GM10248 (cell line): ENCODE measurements around the gene HBA2.
"Not testable (repeated sequence)": the region's sequence is repeated elsewhere in the genome, so short reads cannot be mapped to it uniquely, and the experiment has no call there.

Experiments used
- CTCF ChIA-PET: fragments of 300-600 bp; sonication (Branson Sonifier 250); formaldehyde crosslinking; extraction: SDS; loops from one replicate; lab custom pipeline; 2021; ENCODE audit warnings: antibody characterized with exemption; lab: Yijun Ruan, JAX
- POLR2A ChIA-PET: fragments of 350-650 bp; sonication (Branson Sonifier 250); formaldehyde crosslinking; extraction: SDS; loops from one replicate; lab custom pipeline; 2020; ENCODE audit warnings: antibody characterized with exemption; lab: Yijun Ruan, JAX
- DNase-seq: peaks from one replicate; pipeline ENCODE4 v3.0.0; 2012; ENCODE audit errors: extremely low spot score
- CTCF ChIP-seq: IDR thresholded peaks from 2 replicates; pipeline ENCODE4 v1.5.1; 2012; ENCODE audit warnings: mild to moderate bottlenecking, low read depth; ENCODE audit errors: extremely low read depth, missing control alignments, control extremely low read depth

The HBA2 gene

GRCh38 chr16:170788-171187 lies 1.9 kb upstream of the HBA2 start:
- no peak for DNase-seq
- no peak for TF ChIP-seq CTCF
- ChIA-PET POLR2A (no interaction called here), CTCF (interaction anchor here (2.0 to 2.5 kb wide), 2 partner anchors 11 to 64 kb away, joined by 4 to 9 read pairs; no protein-coding TSS in a partner anchor)

GRCh38 chr16:173211-173854 lies 657 bp downstream of the HBA2 start:
- POLR2A ChIA-PET, DNase-seq, CTCF ChIA-PET: not testable (repeated sequence)

GRCh38 chr16:173928-174769 lies 1.5 kb downstream of the HBA2 start:
- DNase-seq, POLR2A ChIA-PET: not testable (repeated sequence)
- CTCF ChIA-PET: interaction anchor here (1.2 kb wide), 1 partner anchor 57 kb away, joined by 3 read pairs; no protein-coding TSS in a partner anchor

- POLR2A ChIA-PET: interaction anchor here (0.6 kb wide), 1 partner anchor 64 kb away, joined by 3 read pairs; no protein-coding TSS in a partner anchor
Measured at GRCh38 chr16:175011-175949, 2.6 kb downstream of the HBA2 start.

GRCh38 chr16:176006-176405 lies 3.3 kb downstream of the HBA2 start:
- CTCF ChIA-PET: not testable (repeated sequence)

More at GRCh38 chr16:175011-175949, 2.6 kb downstream of the HBA2 start:
- CTCF ChIA-PET: interaction anchor here (1.2 kb wide), 1 partner anchor 58 kb away, joined by 3 read pairs; no protein-coding TSS in a partner anchor
- DNase-seq: no peak
- no peak for TF ChIP-seq CTCF

GRCh38 chr16:176477-177382 lies 4.1 kb downstream of the HBA2 start, which contains the start of gene HBA1:
TSS of gene HBA1 (plus strand) at chr16:176680. CDS start at chr16:176717, 37 bp downstream.
- DNase-seq, POLR2A ChIA-PET: not testable (repeated sequence)
- CTCF ChIA-PET: interaction anchor here (1.1 to 1.3 kb wide), 2 partner anchors 8 to 70 kb away, joined by 4 to 8 read pairs; no protein-coding TSS in a partner anchor

More at GRCh38 chr16:176006-176405, 3.3 kb downstream of the HBA2 start:
- POLR2A ChIA-PET, DNase-seq: not testable (repeated sequence)

GRCh38 chr16:177394-177822 lies 4.7 kb downstream of the HBA2 start:
- ChIA-PET POLR2A (no interaction called here), CTCF (interaction anchor here (1.1 to 1.3 kb wide), 2 partner anchors 9 to 71 kb away, joined by 4 to 8 read pairs; no protein-coding TSS in a partner anchor)
- TF ChIP-seq CTCF: no peak
- no peak for DNase-seq
